NCI-H524 (cell line): ENCODE measurements around the gene FLT1.

Source experiments
- DNase-seq, 2 experiments: peaks; one replicate each; lab custom pipeline; 2025; lab: John Stamatoyannopoulos, UW

The FLT1 gene

DNA sequence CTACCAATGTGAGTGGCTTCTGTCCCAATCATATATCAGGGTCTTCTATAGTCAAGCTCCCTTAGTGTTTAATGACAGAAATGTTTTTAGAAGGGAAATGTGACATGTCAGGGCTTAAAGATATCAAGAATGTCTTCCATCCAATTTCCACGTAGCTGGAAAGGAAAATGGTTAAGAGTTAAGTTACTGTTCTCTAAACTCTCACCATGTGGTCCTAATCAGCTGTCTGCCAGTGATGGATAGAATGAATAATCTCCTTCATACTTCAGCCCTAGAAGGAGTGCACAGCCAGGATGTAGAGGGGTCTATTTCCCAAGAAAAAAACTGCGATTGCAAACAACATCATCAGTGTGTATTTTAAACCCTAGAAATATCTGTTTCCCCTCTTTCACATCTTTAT lies 36.3 kb downstream of the FLT1 start:
- no peak for DNase-seq

DNA sequence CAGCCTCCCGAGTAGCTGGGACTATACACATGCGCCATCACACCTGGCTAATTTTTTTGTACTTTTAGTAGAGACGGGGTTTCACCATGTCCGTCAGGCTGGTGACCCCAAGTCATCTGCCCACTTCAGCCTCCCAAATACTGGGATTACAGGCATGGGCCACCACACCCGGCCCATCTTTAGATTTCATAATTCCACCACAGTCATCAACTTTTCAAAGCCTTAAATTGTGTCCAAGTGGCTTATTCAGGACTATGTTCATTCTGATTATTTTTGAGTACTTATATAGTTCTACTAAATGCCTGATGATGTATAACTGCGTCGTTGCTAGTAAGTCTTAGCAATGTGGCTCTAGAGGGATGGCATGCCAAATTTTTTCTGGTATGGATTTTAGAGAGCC lies 36.9 kb downstream of the FLT1 start:
- DNase-seq, result no peak

DNA sequence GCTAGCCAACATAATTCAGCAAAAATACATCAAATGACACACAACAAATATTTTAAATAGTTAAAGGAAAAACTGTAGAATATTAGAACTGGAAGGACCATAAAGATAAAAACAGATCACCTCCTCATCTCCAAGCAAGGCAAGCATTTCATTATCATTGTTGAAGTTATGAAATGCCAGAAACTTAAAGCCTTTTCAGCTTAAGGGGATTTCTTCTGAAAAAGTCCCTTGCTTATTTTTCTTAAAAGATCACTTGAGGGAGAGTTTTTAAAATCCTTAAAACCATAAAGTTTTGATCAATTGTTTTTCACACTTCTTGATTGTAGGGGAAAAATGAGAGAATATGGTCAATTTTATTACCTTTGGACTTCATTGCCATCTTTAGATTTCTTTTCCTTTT lies 37.4 kb downstream of the FLT1 start:
- no peak for DNase-seq

DNA sequence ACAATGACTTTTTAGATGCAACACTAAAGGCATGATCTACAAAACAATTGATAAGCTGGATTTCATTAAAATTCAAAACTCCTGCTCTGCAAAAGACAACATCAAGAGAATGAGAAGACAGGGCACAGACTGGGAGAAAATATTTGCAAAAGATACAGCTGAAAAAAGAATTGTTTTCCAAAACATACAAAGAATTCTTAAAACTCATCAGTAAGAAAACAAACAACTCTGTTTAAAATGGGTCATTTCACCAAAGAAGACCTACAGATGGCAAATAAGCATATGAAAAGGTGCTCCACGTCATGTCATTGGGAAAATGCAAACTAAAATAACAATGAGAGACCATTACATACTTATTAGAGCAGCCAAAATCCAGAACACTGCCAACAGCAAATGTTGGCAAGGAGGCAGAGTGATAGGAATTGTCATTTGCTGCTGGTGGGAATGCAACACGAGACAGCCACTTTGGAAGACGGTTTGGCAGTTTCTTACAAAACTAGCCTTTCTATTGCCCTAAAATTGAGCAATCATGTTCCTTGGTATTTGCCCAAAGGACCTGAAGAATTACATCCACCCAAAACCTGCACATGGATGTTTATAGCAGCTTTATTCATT lies 39.2 kb downstream of the FLT1 start:
- DNase-seq, result no peak

DNA sequence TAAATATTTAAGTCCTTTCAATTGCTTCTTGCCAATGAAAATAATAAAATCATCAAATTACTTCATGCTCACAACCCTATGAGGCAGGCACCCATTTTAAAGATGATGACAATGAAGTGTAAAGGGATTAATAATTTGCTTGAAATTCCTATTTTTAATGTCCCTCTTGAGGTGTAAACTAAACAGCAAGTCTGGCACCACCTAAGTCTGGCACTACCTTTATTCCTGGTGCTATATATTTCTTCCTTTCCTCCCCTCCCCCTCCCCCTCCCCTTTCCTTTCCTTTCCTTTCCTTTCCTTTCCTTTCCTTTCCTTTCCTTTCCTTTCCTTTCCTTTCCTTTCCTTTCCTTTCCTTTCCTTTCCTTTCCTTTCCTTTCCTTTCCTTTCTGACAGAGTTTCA lies 42.2 kb downstream of the FLT1 start:
- DNase-seq, result no peak

DNA sequence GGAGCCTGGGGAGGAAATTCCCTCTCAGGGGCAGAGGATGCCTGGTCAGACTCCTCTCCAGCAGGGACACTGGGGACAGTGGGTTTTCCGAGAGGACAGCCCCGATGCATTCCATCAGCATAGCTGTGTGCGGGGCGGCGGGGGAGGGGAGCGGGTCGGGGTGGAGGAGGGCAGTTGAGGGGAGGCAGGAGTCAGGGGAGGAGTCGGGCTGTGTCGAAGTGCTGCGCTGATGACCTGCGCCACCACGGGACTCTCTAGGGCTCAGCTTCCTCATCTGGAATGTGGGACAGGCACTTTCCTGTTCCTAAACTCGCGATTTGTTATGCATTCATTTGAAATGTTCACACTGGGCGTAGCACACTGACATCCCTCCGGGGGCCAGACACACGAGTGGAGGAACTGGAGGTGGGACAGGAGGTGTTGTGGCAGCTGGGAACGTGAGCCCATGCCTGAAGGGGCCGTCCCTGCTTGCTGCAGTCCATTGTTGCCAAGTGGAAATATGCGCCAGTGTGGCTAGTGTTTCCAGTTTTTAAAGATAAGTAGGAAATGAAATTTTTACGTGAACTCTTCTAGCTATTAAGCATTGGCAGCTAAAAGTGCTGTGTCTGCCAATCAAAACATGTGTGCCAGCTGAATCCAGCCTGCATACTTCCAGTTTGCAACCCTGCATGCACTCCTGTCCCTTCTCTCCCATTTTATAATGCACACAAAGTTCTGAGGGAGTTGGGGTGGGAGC lies 43.3 kb downstream of the FLT1 start:
- no peak for DNase-seq

DNA sequence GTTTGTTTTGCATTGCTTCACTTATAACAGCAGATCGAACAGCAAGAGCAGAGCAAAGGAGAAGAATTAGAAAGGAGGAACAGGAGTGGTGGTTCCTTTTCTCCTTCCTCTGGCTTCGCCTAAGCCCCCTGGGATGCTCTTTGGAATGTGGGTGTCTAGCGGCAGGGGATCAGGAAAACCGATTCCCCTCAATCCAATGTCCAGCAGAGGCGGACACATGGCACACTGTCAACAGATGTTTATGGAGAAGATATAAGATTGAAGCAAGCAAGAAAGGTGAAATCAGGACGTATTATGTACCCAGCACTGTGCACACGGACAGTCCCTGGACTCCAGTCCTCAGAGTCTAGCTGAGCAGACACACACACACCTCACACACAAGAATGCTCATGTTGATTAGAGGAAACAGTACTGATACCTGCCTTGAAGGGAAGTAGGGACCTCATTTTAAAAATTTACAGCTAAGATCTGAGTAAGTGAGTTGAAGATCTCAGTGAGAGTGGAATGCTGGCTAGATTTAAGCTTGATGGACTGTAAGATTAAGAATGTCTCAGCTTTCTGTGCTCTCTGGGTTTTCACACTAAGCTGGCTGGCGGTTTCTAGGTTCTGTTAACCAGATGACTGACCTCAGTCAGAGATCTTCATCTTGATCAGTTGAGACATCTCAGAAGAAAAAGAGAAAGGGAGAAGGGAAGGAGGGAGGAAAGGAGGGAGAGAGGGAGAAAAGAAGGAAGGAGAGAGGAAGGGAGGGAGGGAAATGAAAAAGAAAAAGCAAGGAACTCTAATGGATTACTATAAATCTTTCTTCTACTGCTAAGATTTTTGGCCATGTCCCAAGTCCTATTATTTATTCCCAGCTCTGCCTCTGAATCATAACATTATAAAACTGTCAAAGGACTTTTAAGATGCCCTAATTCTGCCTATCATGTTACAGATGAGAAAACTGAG lies 44.8 kb downstream of the FLT1 start:
- no peak for DNase-seq

DNA sequence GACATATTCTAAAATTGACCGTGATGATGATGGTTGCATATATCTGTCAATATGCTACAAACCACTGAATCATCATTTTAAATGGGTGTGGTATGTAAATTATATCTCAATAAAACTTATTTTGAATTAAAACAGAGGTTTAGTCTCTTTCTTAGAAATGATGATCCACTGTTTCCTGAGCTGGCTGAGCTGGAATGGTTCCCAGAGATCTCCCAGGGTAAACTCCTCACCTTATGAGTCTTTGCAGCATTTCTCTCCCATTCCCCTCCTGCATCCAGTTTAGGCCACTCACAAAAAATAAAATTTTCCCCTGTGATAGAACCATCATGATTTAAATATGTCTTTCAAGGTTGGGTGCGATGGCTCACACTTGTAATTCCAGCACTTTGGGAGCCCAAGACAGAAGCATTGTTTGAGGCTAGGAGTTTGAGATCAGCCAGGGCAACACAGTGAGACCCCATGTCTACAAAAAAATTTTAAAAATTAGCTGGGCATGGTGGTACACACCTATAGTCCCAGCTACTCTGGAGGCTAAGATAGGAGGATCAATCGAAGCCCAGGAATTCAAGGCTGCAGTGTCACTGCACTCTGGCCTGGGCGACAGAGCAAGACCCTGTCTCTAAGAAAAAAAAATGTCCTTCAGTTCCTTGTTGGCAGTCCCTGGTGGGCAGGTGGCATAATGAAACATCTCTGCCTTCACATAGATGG lies 46.1 kb downstream of the FLT1 start:
- DNase-seq, result no peak

DNA sequence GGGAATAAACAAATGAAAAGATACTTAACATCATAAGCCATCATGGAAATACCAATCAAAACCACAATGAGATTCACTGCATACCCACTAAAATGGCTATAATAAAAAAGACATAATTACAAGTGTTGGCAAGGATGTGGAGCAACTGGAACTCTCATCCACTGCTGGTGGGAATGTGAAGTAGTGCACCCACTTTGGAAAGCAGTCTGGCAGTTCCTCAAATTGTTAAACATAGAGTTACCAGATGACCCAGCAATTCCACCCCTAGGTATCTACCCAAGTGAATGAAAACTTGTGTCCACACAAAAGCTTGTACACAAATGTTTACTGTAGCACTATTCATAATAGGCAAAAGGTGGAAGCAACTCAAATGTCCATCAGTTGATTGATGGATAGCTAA lies 46.9 kb downstream of the FLT1 start:
- no peak for DNase-seq

DNA sequence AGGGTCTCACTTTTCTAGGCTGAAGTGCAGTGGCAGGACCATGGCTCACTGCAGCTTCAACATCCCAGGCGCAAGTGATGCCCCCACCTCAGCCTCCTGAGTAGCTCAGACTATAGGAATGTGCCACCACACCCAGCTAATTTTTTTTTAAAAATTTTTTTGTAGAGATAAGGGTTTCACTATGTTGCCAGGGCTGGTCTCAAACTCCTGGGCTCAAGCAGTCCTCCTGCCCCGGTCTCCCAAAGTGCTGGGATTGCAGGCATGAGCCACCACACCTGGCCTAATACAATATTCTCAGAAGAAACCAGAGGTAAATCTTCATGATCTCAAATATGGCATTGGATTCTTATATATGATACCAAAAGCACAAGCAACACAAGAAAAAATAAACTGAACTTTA lies 47.7 kb downstream of the FLT1 start:
- no peak for DNase-seq

DNA sequence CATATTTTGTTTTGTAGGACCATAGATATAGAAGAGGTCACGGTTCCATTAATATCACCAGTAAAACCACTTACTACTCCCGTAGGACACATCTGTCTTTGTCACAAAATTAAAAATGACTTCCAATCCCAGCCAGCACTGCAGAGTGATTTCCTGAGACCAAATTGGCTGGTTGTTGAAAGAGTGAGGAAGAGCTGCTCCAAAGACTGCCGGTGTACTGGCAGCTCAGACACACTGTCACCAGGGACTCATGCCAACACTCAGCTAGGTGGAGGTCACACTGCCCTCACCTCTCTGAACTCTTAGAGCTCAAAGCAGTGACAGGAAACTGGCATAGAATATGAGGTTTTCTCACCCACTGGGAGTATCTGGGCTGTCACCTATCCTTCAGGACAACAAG lies 52.1 kb downstream of the FLT1 start:
- DNase-seq, result no peak

DNA sequence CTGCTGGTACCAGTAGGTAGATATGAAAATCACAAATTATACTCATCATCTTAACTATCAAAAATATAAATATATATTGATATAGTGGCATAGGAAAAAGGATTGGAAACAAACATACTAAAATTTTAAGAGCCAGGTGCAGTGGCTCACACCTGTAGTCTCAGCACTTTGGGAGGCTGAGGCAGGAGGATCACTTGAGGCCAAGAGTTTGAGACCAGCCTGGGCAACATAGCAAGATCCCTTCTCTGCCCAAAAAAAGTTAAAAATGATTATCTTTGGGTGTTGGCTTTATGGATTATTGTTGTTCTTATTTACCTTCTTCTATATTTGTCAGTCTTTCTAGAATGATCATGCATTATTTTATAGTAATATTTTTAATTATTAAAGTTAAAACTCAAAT lies 53.4 kb downstream of the FLT1 start:
- no peak for DNase-seq

DNA sequence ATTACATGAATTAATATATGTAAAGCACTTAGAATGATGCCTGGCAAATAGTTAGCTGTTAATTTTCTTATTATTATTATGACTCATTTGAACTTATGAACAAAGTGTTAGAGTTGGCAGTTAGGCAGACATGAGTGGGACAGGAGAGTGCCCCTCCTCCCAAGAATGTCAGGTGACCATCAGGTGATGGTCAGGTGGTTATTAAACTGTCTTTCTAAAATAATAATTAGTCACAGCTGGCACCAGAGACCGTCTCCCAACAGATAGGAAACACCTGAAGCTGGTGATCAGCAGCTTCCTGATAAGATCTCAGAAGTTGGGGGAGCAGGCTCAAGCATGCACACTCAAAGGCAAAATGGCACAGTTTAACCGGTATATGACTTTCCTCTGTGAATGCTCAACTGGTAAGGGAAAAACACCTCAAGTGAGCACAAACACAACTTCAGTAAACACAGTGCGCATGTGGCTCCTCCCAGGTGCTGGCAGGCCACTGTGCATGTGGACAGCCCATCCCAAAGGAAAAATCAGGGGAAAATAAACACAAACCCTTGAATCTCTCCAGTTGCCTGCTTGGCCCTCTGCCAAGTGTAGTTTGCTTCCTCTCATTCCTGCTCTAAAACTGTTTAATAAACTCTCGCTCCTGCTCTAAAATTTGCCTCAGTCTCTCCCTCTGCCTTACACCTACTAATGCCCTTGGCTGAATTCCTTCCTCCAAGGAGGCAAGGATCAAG lies 54.0 kb downstream of the FLT1 start:
- DNase-seq, result no peak

DNA sequence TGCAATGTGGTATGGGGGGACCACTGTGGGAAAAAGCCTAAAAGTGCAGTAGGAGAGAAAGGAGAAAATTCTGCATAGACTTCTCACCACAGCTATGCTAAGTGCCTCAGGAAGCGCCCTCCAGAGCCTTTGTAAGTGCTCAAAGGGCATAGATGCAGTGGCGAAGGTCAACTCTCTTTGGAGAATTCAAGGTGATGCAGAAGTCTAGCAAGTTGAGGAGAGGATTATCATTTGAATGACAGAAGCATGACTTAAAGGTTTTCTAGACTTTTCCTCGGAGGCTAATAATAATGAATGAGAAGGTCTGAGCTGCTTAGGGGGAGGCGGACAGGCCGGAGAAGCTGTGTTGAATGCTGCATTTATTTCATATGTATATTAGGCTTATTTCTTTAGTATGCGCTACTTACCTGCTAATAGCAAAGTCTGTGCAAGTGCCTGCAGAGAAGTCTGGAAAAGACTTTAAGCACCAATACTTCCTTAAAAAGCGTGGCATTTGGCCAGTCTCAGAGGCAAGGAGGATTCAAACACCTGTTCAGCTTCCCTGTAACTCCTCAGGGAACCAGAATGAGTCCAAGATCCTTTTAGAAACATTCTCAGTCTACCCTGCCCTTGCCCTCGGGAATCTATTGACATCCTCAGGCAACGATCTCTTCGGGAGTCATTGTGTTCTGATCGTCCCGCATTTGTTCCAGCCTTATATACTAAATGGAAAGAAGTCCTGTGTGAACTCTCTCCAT lies 56.2 kb downstream of the FLT1 start:
- DNase-seq, result no peak

DNA sequence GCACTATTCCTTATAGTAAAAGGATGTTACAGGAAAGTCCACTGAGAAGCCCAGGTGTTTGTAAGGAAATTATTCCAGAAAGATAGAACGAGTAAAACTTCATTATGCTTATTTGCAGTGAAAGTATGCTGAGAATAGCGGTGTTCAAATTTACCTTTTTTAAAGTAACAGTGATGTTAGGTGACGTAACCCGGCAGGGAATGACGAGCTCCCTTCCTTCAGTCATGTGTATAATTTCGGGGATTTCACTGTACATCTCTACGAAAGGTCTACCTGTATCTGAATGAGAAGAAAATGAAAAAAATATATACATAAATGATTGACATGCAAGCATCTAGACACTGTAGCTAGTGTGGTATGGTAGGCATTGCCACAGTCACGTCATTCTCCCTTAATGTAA lies 56.9 kb downstream of the FLT1 start:
- no peak for DNase-seq

DNA sequence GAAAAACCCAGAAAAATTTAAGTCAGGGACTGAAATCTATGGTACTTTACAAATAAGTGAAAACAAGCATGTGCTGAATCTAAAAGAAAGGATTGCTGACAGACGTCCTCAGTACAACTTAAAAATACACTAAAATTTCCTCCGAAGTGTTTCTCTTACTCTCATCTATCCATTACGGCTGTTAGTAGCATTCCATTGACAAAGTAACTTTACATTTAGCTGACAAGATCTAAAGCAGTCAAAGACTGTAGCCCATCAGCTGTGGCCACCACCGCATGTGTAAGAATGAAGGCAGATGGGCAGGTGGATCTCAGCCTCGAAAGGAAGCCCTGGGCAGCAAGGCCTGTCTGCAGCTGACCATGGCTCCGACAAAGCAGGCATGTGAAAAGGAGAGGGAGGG lies 59.0 kb downstream of the FLT1 start:
- DNase-seq, result no peak

DNA sequence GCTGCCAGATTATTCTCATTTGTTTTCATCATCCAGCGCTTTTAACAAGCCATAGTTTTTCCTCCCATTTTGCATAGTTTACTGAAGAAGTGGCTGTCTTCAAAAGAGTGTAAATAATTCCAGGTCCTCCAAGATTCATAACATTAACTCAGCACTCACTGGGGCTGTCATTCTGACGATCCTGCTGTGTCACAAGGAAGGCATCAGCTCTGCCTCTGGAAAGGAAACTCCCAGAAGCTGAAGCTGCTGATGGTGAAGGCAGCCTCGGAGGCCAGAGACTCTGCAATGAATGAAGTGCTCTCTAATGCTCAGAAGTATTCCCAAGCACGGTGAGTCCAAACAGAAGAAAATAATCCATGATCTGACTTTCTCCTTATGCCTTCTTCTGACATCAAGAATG lies 60.0 kb downstream of the FLT1 start:
- DNase-seq, result no peak

DNA sequence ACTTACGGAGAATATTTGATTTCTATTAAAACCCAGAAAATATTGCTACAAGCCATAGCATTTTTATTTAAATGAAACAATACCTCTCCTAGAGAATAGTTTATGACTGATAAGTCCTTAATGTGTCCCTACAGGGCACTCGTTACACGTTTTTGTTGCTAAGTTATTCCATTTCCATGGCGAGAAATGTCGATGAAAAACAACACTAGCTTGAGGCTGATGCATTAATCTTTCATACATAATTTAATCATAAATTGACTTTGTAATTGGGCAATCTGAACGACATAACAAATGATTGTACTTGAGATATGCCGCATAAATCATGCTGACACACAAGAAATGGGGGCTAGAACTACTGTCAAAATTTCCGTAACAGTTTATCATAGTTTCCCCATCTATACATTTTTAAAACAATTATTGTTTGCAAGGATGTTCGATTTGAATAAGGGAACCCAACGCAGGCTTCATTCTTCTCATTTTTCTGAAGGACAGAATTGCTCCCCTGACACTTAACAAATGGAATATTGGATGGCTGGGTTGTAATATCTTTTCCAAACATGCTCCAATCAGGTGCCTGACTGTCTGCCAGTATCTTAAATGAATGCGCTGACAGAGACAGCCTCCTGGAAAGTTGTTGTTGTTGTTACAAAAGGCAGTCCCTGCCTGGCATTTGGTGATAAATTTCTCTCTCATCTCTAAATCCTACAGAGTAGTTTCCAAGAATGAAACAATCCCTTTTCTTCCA lies 61.9 kb downstream of the FLT1 start:
- DNase-seq, result no peak

DNA sequence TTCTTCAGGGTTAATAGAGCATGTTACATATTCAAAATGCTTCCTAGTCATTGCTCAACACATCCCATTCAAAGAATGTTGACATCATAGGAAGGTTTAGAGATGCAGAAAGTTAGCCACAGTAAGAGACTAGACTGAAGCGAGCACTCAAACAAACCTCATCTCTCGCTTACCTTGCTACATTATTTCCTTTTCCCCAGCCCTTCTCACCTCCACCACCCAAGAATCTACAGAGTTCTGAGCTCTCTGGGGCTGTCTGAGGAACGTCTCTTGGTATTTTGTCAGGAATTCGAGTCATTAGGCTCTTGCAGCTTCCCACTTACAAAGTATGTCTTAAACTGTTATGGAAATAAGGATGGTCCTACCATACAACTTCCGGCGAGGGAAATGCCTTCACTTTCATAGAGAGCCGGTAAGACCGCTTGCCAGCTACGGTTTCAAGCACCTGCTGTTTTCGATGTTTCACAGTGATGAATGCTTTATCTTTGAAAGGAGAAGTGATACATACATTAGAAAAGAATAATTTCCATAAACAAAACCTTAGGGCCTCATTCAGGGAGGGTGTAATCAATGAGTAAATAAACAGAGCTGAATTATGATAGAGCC lies 65.1 kb downstream of the FLT1 start:
- DNase-seq, result no peak

DNA sequence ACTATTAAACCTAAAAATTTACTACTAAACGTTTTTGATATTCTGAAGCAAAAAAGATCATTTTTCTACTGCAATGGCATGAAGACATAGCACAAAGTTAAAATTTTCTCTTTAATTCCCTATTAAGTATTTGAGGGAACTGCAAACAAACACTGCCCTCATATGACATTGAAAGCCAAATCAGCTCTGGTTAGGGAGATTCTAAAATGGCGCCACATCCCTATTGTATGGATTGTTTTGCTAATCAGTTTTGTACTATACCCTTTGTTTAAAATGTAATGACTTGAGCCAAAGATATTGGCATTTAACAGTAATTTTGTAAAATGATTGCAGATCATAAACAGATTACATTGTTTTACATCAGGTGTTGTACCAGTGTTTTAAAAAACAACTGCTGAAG lies 65.8 kb downstream of the FLT1 start:
- no peak for DNase-seq
